Activated T-cell treated with anti-CD3 and anti-CD28 coated beads, Interleukin-2, amount 50 U/mL, for 4 hours (primary cell): Measurements from ENCODE around the gene ZIC1. TPM values are rescaled to one million over a fixed set of nuclear protein-coding genes. Genes with fewer than 3 reads are reported as not detected.

ENCODE experiments used
- ATAC-seq, 2 donors: fragments of 200-7000 bp; cut with Tn5 transposase; one replicate each; pipeline ENCODE4 v1.10.0; 2021
- DNase-seq: peaks from one replicate; pipeline ENCODE4 v3.0.0-alpha.2; 2020
- H3K27me3 Mint-ChIP-seq: one replicate; pipeline ENCODE4 v1.8.0; 2021; ENCODE audit warnings: low read depth, mixed read lengths
- H3K36me3 Mint-ChIP-seq: one replicate; pipeline ENCODE4 v1.8.0; 2022; ENCODE audit warnings: mixed read lengths; ENCODE audit not compliant: insufficient read depth
- H3K4me1 Mint-ChIP-seq: one replicate; pipeline ENCODE4 v1.8.0; 2021; ENCODE audit warnings: low read depth, mixed read lengths
- H3K4me3 Mint-ChIP-seq: one replicate; pipeline ENCODE4 v1.8.0; 2021; ENCODE audit warnings: mild to moderate bottlenecking, moderate library complexity, mixed read lengths
- H3K9me3 Mint-ChIP-seq: one replicate; pipeline ENCODE4 v1.8.0; 2021; ENCODE audit warnings: mixed read lengths
- total RNA-seq, 3 donors: library from RNA; stranded (reverse); gene quantifications; one replicate each; pipeline ENCODE4 v1.2.1, GENCODE V29; 2021

The ZIC1 gene
- total RNA-seq, 3 donors from 2014 or later = not detected

- no peaks in the 10 kb centered on the region for H3K9me3 Mint-ChIP-seq
- H3K27me3 Mint-ChIP-seq = peaks cover 89% of the 10 kb centered on the region
- no peak overlapping the region for H3K4me3 Mint-ChIP-seq
- no peaks in the 10 kb centered on the region for H3K4me1 Mint-ChIP-seq
- DNase-seq = no peak
- no peaks in the 10 kb centered on the region for H3K36me3 Mint-ChIP-seq
- no peak for ATAC-seq
Observed at GRCh38 chr3:147387885-147388699, 21.1 kb upstream of the ZIC1 start.

- H3K36me3 Mint-ChIP-seq = no peaks in the 10 kb centered on the region
- no peaks in the 10 kb centered on the region for H3K9me3 Mint-ChIP-seq
- no peak for ATAC-seq
- no peaks in the 10 kb centered on the region for H3K4me1 Mint-ChIP-seq
- H3K4me3 Mint-ChIP-seq = no peak overlapping the region
- no peak for DNase-seq
- peaks cover 88% of the 10 kb centered on the region for H3K27me3 Mint-ChIP-seq
Observed at GRCh38 chr3:147388700-147389580, 20.2 kb upstream of the ZIC1 start.

GRCh38 chr3:147389717-147390116 lies 19.4 kb upstream of the ZIC1 start:
- Mint-ChIP-seq H3K4me3 (no peak overlapping the region), H3K4me1 (no peaks in the 10 kb centered on the region), H3K36me3 (no peaks in the 10 kb centered on the region), H3K9me3 (no peaks in the 10 kb centered on the region), H3K27me3 (peaks cover 88% of the 10 kb centered on the region)
- no peak for DNase-seq
- ATAC-seq = no peak

- H3K36me3 Mint-ChIP-seq = no peaks in the 10 kb centered on the region
- ATAC-seq (no peak), DNase-seq (no peak)
- H3K4me3 Mint-ChIP-seq = no peak overlapping the region
- H3K9me3 Mint-ChIP-seq = no peaks in the 10 kb centered on the region
- H3K4me1 Mint-ChIP-seq = no peaks in the 10 kb centered on the region
- H3K27me3 Mint-ChIP-seq = peaks cover 89% of the 10 kb centered on the region
Observed at GRCh38 chr3:147390589-147391569, 18.3 kb upstream of the ZIC1 start.

- Mint-ChIP-seq H3K4me1 (no peaks in the 10 kb centered on the region), H3K4me3 (no peak overlapping the region), H3K9me3 (no peaks in the 10 kb centered on the region), H3K36me3 (no peaks in the 10 kb centered on the region), H3K27me3 (peaks cover 85% of the 10 kb centered on the region)
- DNase-seq (no peak), ATAC-seq (no peak)
Observed at GRCh38 chr3:147391781-147392624, 17.2 kb upstream of the ZIC1 start.

GRCh38 chr3:147392625-147392946 lies 16.6 kb upstream of the ZIC1 start:
- Mint-ChIP-seq H3K27me3 (peaks cover 85% of the 10 kb centered on the region), H3K4me1 (no peaks in the 10 kb centered on the region), H3K4me3 (no peak overlapping the region), H3K36me3 (no peaks in the 10 kb centered on the region), H3K9me3 (no peaks in the 10 kb centered on the region)
- DNase-seq (no peak), ATAC-seq (no peak)

- ATAC-seq (no peak), DNase-seq (no peak)
- Mint-ChIP-seq H3K4me3 (no peak overlapping the region), H3K4me1 (no peaks in the 10 kb centered on the region), H3K27me3 (peaks cover 86% of the 10 kb centered on the region), H3K9me3 (no peaks in the 10 kb centered on the region), H3K36me3 (no peaks in the 10 kb centered on the region)
Observed at GRCh38 chr3:147393261-147393942, 15.8 kb upstream of the ZIC1 start.

GRCh38 chr3:147393943-147394883 lies 15.0 kb upstream of the ZIC1 start:
- H3K9me3 Mint-ChIP-seq = no peaks in the 10 kb centered on the region
- no peaks in the 10 kb centered on the region for H3K36me3 Mint-ChIP-seq
- H3K4me1 Mint-ChIP-seq = no peaks in the 10 kb centered on the region
- peaks cover 84% of the 10 kb centered on the region for H3K27me3 Mint-ChIP-seq
- H3K4me3 Mint-ChIP-seq = no peak overlapping the region
- DNase-seq = no peak
- ATAC-seq = no peak

- no peak overlapping the region for H3K4me3 Mint-ChIP-seq
- no peaks in the 10 kb centered on the region for H3K9me3 Mint-ChIP-seq
- H3K4me1 Mint-ChIP-seq = no peaks in the 10 kb centered on the region
- ATAC-seq (no peak), DNase-seq (no peak)
- no peaks in the 10 kb centered on the region for H3K36me3 Mint-ChIP-seq
- H3K27me3 Mint-ChIP-seq = peaks cover 84% of the 10 kb centered on the region
Observed at GRCh38 chr3:147394884-147395225, 14.3 kb upstream of the ZIC1 start.

- no peaks in the 10 kb centered on the region for H3K4me1 Mint-ChIP-seq
- no peaks in the 10 kb centered on the region for H3K9me3 Mint-ChIP-seq
- no peak for ATAC-seq
Observed at GRCh38 chr3:147395899-147396711, 13.1 kb upstream of the ZIC1 start.

GRCh38 chr3:147396712-147397046 lies 12.5 kb upstream of the ZIC1 start:
- no peaks in the 10 kb centered on the region for H3K9me3 Mint-ChIP-seq
- H3K36me3 Mint-ChIP-seq = no peaks in the 10 kb centered on the region
- H3K4me3 Mint-ChIP-seq = no peak overlapping the region
- H3K27me3 Mint-ChIP-seq = peaks cover 85% of the 10 kb centered on the region
- H3K4me1 Mint-ChIP-seq = no peaks in the 10 kb centered on the region
- DNase-seq (no peak), ATAC-seq (no peak)

More at GRCh38 chr3:147395899-147396711, 13.1 kb upstream of the ZIC1 start:
- H3K4me3 Mint-ChIP-seq = no peak overlapping the region
- H3K36me3 Mint-ChIP-seq = no peaks in the 10 kb centered on the region
- peaks cover 84% of the 10 kb centered on the region for H3K27me3 Mint-ChIP-seq
- DNase-seq = no peak
